GM12891 (cell line): ENCODE measurements around the gene ELMO1.

Experiments
- PAX5 ChIP-seq: IDR thresholded peaks from 2 replicates; pipeline ENCODE4 v1.6.1; 2011; ENCODE audit warnings: low read length, moderate library complexity, mild to moderate bottlenecking; ENCODE audit not compliant: insufficient read depth, severe bottlenecking
- POLR2A ChIP-seq: IDR thresholded peaks from 2 replicates; pipeline ENCODE4 v1.6.1; 2011; ENCODE audit warnings: low read depth, low read length, control low read depth
- POLR2AphosphoS5 ChIP-seq: IDR thresholded peaks from 2 replicates; pipeline ENCODE4 v1.6.1; 2011; ENCODE audit warnings: low read depth, low read length, control low read depth
- TAF1 ChIP-seq: IDR thresholded peaks from 2 replicates; pipeline ENCODE4 v1.6.1; 2011; ENCODE audit warnings: low read depth, low read length, control low read depth

DNA sequence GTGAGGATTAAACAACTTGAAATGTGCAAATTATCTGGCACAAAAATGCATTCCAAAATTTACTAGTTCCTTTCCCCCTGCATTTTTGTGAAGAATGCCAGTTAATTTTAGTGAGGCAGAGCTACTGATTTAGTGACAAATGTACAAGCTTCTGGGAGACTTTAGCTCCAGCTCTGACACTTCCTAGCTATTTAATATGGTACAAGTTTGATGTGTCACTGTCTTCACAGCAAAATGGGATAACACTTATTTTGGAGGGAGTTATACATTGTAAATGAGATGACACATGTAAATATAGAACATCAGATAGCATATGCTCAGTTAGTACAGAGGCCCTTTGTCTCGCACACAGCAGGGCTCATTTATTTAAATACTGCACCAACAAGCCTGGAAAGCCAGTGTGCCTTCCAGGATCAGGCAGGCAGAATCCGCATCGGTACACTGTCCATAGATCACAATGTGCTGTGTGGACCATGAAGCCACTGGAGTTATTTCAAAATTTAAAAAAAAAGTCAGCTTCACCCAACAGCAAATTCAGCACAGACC, 48.7 kb downstream of the ELMO1 start:
- TF ChIP-seq TAF1 (no peak), POLR2A (no peak), POLR2AphosphoS5 (no peak), PAX5 (no peak)
